ENCODE results near the gene MBTPS2. TPM values are rescaled to one million over a fixed set of nuclear protein-coding genes. Genes with fewer than 3 reads are reported as not detected.

Gene MBTPS2
- total RNA-seq, 2 donors from 2014 or later, result 4.3 to 6.7 TPM

- WGBS, 2 donors, result 65 to 75% methylated on average over 3 of the region's 3 CpGs
- peak overlapping the region in 1 of 4 donors; percentile 25 for H3K27ac ChIP-seq
- intact Hi-C loops (cut with DNase I), result no loop called here
Observed at GRCh38 chrX:21905953-21906352, 66.5 kb downstream of the MBTPS2 start.

DNA sequence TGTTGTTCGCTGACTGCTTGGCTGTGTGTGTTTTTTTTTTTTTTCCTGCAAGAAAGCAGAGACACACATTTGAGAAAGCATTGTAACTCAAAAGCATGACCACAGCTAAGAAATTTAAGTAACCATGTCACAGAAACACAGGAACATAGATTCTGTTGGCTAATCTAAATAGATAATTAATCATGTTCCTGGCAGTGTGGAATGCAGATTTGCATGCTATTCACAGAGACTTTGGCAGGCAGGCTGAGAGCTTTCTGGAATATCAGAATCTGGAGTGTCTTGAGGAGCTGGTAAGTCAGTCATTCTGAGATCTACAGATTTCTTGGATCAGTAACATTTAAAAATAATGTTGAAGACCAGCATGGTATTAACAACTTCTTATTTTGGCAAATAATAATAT lies 67.8 kb downstream of the MBTPS2 start:
- no peak for TF ChIP-seq POLR2A (IDR thresholded peaks at IDR 0.05)
- TF ChIP-seq, protein P1, sequence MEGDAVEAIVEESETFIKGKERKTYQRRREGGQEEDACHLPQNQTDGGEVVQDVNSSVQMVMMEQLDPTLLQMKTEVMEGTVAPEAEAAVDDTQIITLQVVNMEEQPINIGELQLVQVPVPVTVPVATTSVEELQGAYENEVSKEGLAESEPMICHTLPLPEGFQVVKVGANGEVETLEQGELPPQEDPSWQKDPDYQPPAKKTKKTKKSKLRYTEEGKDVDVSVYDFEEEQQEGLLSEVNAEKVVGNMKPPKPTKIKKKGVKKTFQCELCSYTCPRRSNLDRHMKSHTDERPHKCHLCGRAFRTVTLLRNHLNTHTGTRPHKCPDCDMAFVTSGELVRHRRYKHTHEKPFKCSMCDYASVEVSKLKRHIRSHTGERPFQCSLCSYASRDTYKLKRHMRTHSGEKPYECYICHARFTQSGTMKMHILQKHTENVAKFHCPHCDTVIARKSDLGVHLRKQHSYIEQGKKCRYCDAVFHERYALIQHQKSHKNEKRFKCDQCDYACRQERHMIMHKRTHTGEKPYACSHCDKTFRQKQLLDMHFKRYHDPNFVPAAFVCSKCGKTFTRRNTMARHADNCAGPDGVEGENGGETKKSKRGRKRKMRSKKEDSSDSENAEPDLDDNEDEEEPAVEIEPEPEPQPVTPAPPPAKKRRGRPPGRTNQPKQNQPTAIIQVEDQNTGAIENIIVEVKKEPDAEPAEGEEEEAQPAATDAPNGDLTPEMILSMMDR (IDR thresholded peaks at IDR 0.05), result no peak
- H3K9me3 ChIP-seq, result no peaks in the 10 kb centered on the region
- WGBS, 2 donors, result 63 to 71% methylated on average over 1 of the region's 1 CpG
- no peak for ATAC-seq
- no peaks in the 10 kb centered on the region for H3K27me3 ChIP-seq
- H3K4me1 ChIP-seq, result no peaks in the 10 kb centered on the region
- DNase-seq, result no peak
- intact Hi-C loops (cut with DNase I), result no loop called here
- no peaks in the 10 kb centered on the region for H3K36me3 ChIP-seq (replicated peaks in 1 of 2; ENCODE audit: insufficient read depth in 1 of 2, low read depth in 2 of 2)
- H3K4me3 ChIP-seq, result no peak overlapping the region
- peak overlapping the region in 1 of 4 donors; percentile 12 for H3K27ac ChIP-seq

More at GRCh38 chrX:21905953-21906352, 66.5 kb downstream of the MBTPS2 start:
- H3K4me3 ChIP-seq, result no peak overlapping the region
- H3K36me3 ChIP-seq (replicated peaks in 1 of 2; ENCODE audit: insufficient read depth in 1 of 2, low read depth in 2 of 2), result no peaks in the 10 kb centered on the region
- no peaks in the 10 kb centered on the region for H3K27me3 ChIP-seq
- TF ChIP-seq, protein P1 (IDR thresholded peaks at IDR 0.05), result no peak
- no peak for TF ChIP-seq POLR2A (IDR thresholded peaks at IDR 0.05)
- ATAC-seq (no peak), DNase-seq (no peak)
- H3K9me3 ChIP-seq, result no peaks in the 10 kb centered on the region
- no peaks in the 10 kb centered on the region for H3K4me1 ChIP-seq

DNA sequence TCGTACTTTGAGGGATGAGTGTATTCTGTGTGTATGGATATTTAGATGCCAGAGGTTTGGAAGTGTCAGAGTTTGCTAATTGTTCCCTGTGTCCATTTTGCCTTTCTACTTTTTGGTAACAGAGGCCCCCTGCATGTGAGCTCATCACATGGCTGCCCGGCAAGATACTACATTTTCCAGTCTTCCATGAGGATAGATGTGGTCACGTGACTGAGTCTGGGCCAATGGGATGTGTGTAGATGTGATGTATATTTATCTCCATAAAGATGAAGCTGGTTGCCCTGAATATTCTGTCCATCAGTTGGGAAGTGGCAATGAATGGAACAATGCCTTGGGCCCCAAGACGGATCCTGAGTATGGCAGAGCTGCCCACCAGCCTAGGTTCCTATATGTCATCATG lies 72.1 kb downstream of the MBTPS2 start:
- TF ChIP-seq, protein P1 (IDR thresholded peaks at IDR 0.05), result no peak
- no peak for TF ChIP-seq POLR2A (IDR thresholded peaks at IDR 0.05)
- no peak overlapping the region for H3K4me3 ChIP-seq
- H3K27me3 ChIP-seq, result no peaks in the 10 kb centered on the region
- H3K36me3 ChIP-seq (replicated peaks in 1 of 2; ENCODE audit: insufficient read depth in 1 of 2, low read depth in 2 of 2), result no peaks in the 10 kb centered on the region
- DNase-seq (no peak), ATAC-seq (no peak)
- no peaks in the 10 kb centered on the region for H3K4me1 ChIP-seq
- H3K27ac ChIP-seq, result no peak overlapping the region
- 94 to 100% methylated on average over 2 to 4 of the region's 4 CpGs for WGBS, 2 donors
- intact Hi-C loops (cut with DNase I), result no loop called here
- H3K9me3 ChIP-seq, result no peaks in the 10 kb centered on the region

GRCh38 chrX:21912220-21912619 lies 72.8 kb downstream of the MBTPS2 start:
- Histone ChIP-seq H3K36me3 (replicated peaks in 1 of 2; ENCODE audit: insufficient read depth in 1 of 2, low read depth in 2 of 2) (no peaks in the 10 kb centered on the region), H3K4me1 (no peaks in the 10 kb centered on the region), H3K27me3 (no peaks in the 10 kb centered on the region), H3K9me3 (no peaks in the 10 kb centered on the region), H3K27ac (no peak overlapping the region), H3K4me3 (no peak overlapping the region)
- no peak for ATAC-seq
- intact Hi-C loops (cut with DNase I), result no loop called here
- no peak for DNase-seq
- WGBS, 2 donors, result 93 to 100% methylated on average over 1 of the region's 1 CpG
- TF ChIP-seq, protein P1 (IDR thresholded peaks at IDR 0.05), result no peak
- TF ChIP-seq POLR2A (IDR thresholded peaks at IDR 0.05), result no peak

DNA sequence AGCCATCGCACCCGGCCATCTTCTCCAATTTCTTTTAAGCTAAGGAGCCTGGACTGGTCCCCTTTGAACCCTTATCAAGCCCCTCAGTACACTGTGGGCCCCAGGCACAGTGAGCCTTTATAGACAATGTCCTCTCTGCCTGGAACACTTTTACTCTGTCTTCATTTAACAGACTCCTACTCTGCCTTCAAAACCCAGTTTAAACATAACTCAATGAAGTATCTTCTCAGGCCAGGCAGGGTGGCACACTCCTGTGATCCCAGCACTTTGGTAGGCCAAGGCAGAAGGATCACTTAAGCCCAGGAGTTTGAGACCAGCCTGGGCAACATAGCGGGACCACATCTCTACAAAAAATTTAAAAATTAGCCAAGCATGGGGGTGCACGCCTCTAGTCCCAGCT lies 73.6 kb downstream of the MBTPS2 start:
- Histone ChIP-seq H3K27me3 (no peaks in the 10 kb centered on the region), H3K4me1 (no peaks in the 10 kb centered on the region), H3K36me3 (replicated peaks in 1 of 2; ENCODE audit: insufficient read depth in 1 of 2, low read depth in 2 of 2) (no peaks in the 10 kb centered on the region), H3K27ac (no peak overlapping the region), H3K9me3 (no peaks in the 10 kb centered on the region), H3K4me3 (no peak overlapping the region)
- no peak for TF ChIP-seq POLR2A (IDR thresholded peaks at IDR 0.05)
- 93 to 100% methylated on average over 2 to 4 of the region's 4 CpGs for WGBS, 2 donors
- no peak for ATAC-seq
- intact Hi-C loops (cut with DNase I), result no loop called here
- no peak for DNase-seq

All from body of pancreas (tissue), 4 donors.